C4-2B (cell line): ENCODE measurements around the gene THSD1.
"Not testable (repeated sequence)": the region's sequence is repeated elsewhere in the genome, so short reads cannot be mapped to it uniquely, and the experiment has no call there.

ENCODE experiments used
- H3K27ac ChIP-seq: fragments of 450-650 bp; 2 replicates; pipeline ENCODE4 v1.5.1; 2017
- ZFX ChIP-seq: fragments of 450-650 bp; IDR thresholded peaks from 2 replicates; pipeline ENCODE4 v1.6.1; 2017
- TF ChIP-seq, protein P1 (sequence below): fragments of 450-650 bp; conservative IDR thresholded peaks from 2 replicates; pipeline ENCODE4 v1.5.1; 2017; ENCODE audit warnings: mild to moderate bottlenecking

THSD1 gene

DNA sequence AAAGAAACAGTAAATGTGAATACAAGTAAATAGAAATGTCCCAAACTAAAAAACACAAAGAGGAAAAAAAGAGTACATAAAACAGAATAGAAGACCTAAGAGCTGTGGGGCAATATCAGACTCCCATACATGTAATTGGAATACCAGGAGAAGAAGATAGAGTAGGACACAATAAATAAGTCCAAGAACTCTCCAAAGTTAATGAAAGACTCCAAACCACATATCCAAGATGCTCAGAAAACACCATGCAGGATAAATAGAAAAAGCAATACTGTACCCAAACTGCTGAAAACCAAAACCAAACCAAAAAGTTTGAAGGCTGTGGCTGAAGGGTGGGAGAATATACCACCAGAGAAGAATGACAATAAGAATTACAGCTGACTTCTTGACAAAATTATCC lies 18.3 kb downstream of the THSD1 start:
- TF ChIP-seq ZFX, result no peak
- TF ChIP-seq, protein P1, sequence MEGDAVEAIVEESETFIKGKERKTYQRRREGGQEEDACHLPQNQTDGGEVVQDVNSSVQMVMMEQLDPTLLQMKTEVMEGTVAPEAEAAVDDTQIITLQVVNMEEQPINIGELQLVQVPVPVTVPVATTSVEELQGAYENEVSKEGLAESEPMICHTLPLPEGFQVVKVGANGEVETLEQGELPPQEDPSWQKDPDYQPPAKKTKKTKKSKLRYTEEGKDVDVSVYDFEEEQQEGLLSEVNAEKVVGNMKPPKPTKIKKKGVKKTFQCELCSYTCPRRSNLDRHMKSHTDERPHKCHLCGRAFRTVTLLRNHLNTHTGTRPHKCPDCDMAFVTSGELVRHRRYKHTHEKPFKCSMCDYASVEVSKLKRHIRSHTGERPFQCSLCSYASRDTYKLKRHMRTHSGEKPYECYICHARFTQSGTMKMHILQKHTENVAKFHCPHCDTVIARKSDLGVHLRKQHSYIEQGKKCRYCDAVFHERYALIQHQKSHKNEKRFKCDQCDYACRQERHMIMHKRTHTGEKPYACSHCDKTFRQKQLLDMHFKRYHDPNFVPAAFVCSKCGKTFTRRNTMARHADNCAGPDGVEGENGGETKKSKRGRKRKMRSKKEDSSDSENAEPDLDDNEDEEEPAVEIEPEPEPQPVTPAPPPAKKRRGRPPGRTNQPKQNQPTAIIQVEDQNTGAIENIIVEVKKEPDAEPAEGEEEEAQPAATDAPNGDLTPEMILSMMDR, result no peak
- H3K27ac ChIP-seq, result no peak overlapping the region

GRCh38 chr13:52385870-52386269 lies 20.1 kb downstream of the THSD1 start:
- H3K27ac ChIP-seq, result no peak overlapping the region
- TF ChIP-seq, protein P1, result no peak
- TF ChIP-seq ZFX, result no peak

GRCh38 chr13:52383366-52383765 lies 22.6 kb downstream of the THSD1 start:
- no peak overlapping the region for H3K27ac ChIP-seq
- TF ChIP-seq, protein P1, result no peak
- no peak for TF ChIP-seq ZFX

- TF ChIP-seq, protein P1, result no peak
- TF ChIP-seq ZFX, result no peak
- H3K27ac ChIP-seq, result no peak overlapping the region
Observed at GRCh38 chr13:52378312-52378711, 27.7 kb downstream of the THSD1 start.

DNA sequence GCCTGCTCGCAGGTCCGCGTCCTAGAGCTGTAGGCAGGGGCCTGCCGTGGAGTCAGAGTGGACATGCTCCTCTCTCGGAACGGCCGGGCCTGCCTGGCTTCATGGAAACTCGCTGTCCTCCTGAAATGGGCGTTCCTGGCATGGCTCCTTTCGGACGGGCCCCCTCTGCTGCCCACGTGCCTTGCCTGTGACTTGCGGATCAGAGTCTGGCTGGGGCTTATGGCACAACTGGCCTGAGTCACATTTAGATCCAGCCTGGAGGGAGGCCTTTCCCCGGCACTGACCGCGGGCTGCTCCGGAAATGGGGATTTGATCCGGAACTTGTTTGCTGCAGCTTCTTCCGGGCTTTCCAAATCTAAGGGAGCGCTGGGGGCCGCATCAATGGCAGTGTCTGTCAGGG lies 28.1 kb downstream of the THSD1 start:
- H3K27ac ChIP-seq, result no peak overlapping the region
- TF ChIP-seq ZFX, result no peak
- TF ChIP-seq, protein P1, result no peak

GRCh38 chr13:52374873-52375411 lies 31.0 kb downstream of the THSD1 start:
- no peak for TF ChIP-seq ZFX
- TF ChIP-seq, protein P1, result no peak
- 0 out of 2 replicates have a peak overlapping the region, but pooled peaks have one; percentile 27 for H3K27ac ChIP-seq

DNA sequence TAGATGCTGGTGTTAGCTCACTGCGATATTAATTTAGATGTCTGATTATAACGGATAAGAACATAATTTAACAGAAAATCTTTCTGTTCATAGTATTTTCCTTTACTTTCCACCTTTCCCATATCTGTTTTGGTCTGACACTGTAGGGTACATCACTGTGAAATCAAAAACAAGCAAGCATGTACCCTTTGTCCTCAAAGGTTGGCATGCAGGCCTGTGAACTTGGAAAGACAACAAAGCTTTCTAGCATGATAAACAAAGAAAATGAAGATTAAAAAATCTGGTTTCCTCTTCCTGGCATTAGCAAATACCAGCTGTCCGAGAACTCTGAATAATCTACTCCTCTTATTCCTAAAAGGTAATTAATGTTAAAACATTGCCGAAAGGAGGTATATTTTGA lies 31.6 kb downstream of the THSD1 start:
- peak overlapping the region; percentile 31; the same call in 1 of the 2 replicates for H3K27ac ChIP-seq
- TF ChIP-seq, protein P1, result no peak
- no peak for TF ChIP-seq ZFX

- H3K27ac ChIP-seq, result not testable (repeated sequence)
Observed at GRCh38 chr13:52373277-52373676, 32.7 kb downstream of the THSD1 start.
